HG03064 (cell line): ENCODE data around the gene ZXDC.

Experiments used
- ATAC-seq: cut with Tn5 transposase; IDR thresholded peaks from one replicate; pipeline ENCODE4 v1.9.1; 2021; ENCODE audit warnings: low read depth; ENCODE audit not compliant: unreplicated experiment

Gene ZXDC

GRCh38 chr3:126512916-126513650, 37.4 kb upstream of the ZXDC start:
- ATAC-seq = no peak

GRCh38 chr3:126512026-126512425, 36.3 kb upstream of the ZXDC start:
- no peak for ATAC-seq

GRCh38 chr3:126511291-126511690, 35.6 kb upstream of the ZXDC start:
- no peak for ATAC-seq

- no peak for ATAC-seq
Measured at GRCh38 chr3:126510308-126510910, 34.7 kb upstream of the ZXDC start.

GRCh38 chr3:126509597-126510307, 34.1 kb upstream of the ZXDC start:
- ATAC-seq = no peak

- no peak for ATAC-seq
Measured at GRCh38 chr3:126508564-126508964, 32.9 kb upstream of the ZXDC start.

- no peak for ATAC-seq
Measured at GRCh38 chr3:126507886-126508285, 32.2 kb upstream of the ZXDC start.

GRCh38 chr3:126503701-126504100, 28.0 kb upstream of the ZXDC start:
- no peak for ATAC-seq

GRCh38 chr3:126502656-126503055, 27.0 kb upstream of the ZXDC start:
- ATAC-seq = no peak

- no peak for ATAC-seq
Measured at GRCh38 chr3:126501736-126502135, 26.0 kb upstream of the ZXDC start.

- ATAC-seq = no peak
Measured at GRCh38 chr3:126501054-126501453, 25.4 kb upstream of the ZXDC start.

GRCh38 chr3:126500016-126500415, 24.3 kb upstream of the ZXDC start:
- ATAC-seq = no peak

- no peak for ATAC-seq
Measured at GRCh38 chr3:126499401-126499800, 23.7 kb upstream of the ZXDC start.

GRCh38 chr3:126498929-126499328, 23.2 kb upstream of the ZXDC start:
- no peak for ATAC-seq

GRCh38 chr3:126498461-126498860, 22.8 kb upstream of the ZXDC start:
- ATAC-seq = no peak

GRCh38 chr3:126497956-126498355, 22.3 kb upstream of the ZXDC start:
- ATAC-seq = no peak

GRCh38 chr3:126496894-126497850, 21.5 kb upstream of the ZXDC start:
- no peak for ATAC-seq

- ATAC-seq = no peak
Measured at GRCh38 chr3:126495786-126496185, 20.1 kb upstream of the ZXDC start.

GRCh38 chr3:126494970-126495230, 19.2 kb upstream of the ZXDC start:
- ATAC-seq = no peak

- ATAC-seq = no peak
Measured at GRCh38 chr3:126494204-126494969, 18.7 kb upstream of the ZXDC start.
